Right atrium auricular region (tissue), 2 donors: ENCODE data around the gene IGF2BP3. TPM values are rescaled to one million over a fixed set of nuclear protein-coding genes. Genes with fewer than 3 reads are reported as not detected.

Experiments used
- DNase-seq: peaks from one replicate; pipeline ENCODE4 v3.0.0-alpha.2; 2019; ENCODE audit warnings: low spot score
- H3K27ac ChIP-seq, 2 donors: fragments of 200-600 bp; sonication (generic); 1 replicate in 1 of 2; 2 replicates in 1 of 2; pipeline ENCODE4 v1.5.1; 2016 to 2019
- H3K27me3 ChIP-seq, 2 donors: fragments of 200-600 bp; sonication (generic); one replicate each; pipeline versions ENCODE4 v1.5.1 to v1.6.0; 2017 to 2019
- H3K36me3 ChIP-seq: fragments of 200-600 bp; sonication (generic); one replicate; pipeline ENCODE4 v1.5.1; 2016
- H3K4me1 ChIP-seq, 2 donors: fragments of 200-600 bp; sonication (generic); one replicate each; pipeline versions ENCODE4 v1.5.1 to v1.6.0; 2017 to 2019
- H3K4me3 ChIP-seq, 2 donors: fragments of 200-600 bp; sonication (generic); 1 replicate in 1 of 2; 2 replicates in 1 of 2; pipeline ENCODE4 v1.5.1; 2017 to 2019; ENCODE audit warnings: mild to moderate bottlenecking in 1 of 2, moderate library complexity in 1 of 2
- H3K9me3 ChIP-seq, 2 donors: fragments of 200-600 bp; sonication (generic); one replicate each; pipeline ENCODE4 v1.5.1; 2019
- CTCF ChIP-seq, 2 donors: fragments of 200-600 bp; sonication (generic); IDR thresholded peaks; one replicate each; pipeline ENCODE4 v1.5.1; 2019; ENCODE audit warnings: antibody characterized with exemption in 2 of 2
- total RNA-seq, 2 donors: library from RNA; depleted of rRNA; stranded (reverse); fragments of >200 nt; gene quantifications; one replicate each; pipeline ENCODE4 v1.1.0, GENCODE V29; 2016

Gene IGF2BP3
- total RNA-seq, 2 donors from 2014 or later, result not detected

GRCh38 chr7:23385140-23385539, 85.2 kb downstream of the IGF2BP3 start:
- no peaks in the 10 kb centered on the region for H3K9me3 ChIP-seq
- no peaks in the 10 kb centered on the region for H3K27me3 ChIP-seq
- no peak overlapping the region for H3K4me3 ChIP-seq
- TF ChIP-seq CTCF (IDR thresholded peaks at IDR 0.05), result no peak
- H3K36me3 ChIP-seq, result no peaks in the 10 kb centered on the region
- no peaks in the 10 kb centered on the region for H3K4me1 ChIP-seq
- H3K27ac ChIP-seq, result no peak overlapping the region
- no peak for DNase-seq

GRCh38 chr7:23383225-23383624, 87.1 kb downstream of the IGF2BP3 start:
- no peaks in the 10 kb centered on the region for H3K9me3 ChIP-seq
- no peak overlapping the region for H3K27ac ChIP-seq
- no peaks in the 10 kb centered on the region for H3K27me3 ChIP-seq
- no peaks in the 10 kb centered on the region for H3K36me3 ChIP-seq
- no peaks in the 10 kb centered on the region for H3K4me1 ChIP-seq
- DNase-seq, result no peak
- no peak for TF ChIP-seq CTCF (IDR thresholded peaks at IDR 0.05)
- H3K4me3 ChIP-seq, result no peak overlapping the region

GRCh38 chr7:23380961-23381360, 89.3 kb downstream of the IGF2BP3 start:
- TF ChIP-seq CTCF (IDR thresholded peaks at IDR 0.05), result no peak
- Histone ChIP-seq H3K4me3 (no peak overlapping the region), H3K27ac (no peak overlapping the region), H3K36me3 (no peaks in the 10 kb centered on the region), H3K9me3 (no peaks in the 10 kb centered on the region), H3K4me1 (no peaks in the 10 kb centered on the region), H3K27me3 (no peaks in the 10 kb centered on the region)
- no peak for DNase-seq

- Histone ChIP-seq H3K4me1 (no peaks in the 10 kb centered on the region), H3K36me3 (no peaks in the 10 kb centered on the region), H3K27ac (no peak overlapping the region), H3K4me3 (no peak overlapping the region), H3K9me3 (no peaks in the 10 kb centered on the region), H3K27me3 (no peaks in the 10 kb centered on the region)
- DNase-seq, result no peak
- TF ChIP-seq CTCF (IDR thresholded peaks at IDR 0.05), result no peak
Observed at GRCh38 chr7:23380556-23380955, 89.7 kb downstream of the IGF2BP3 start.

GRCh38 chr7:23378996-23379395, 91.3 kb downstream of the IGF2BP3 start:
- TF ChIP-seq CTCF (IDR thresholded peaks at IDR 0.05), result no peak
- H3K4me1 ChIP-seq, result no peaks in the 10 kb centered on the region
- H3K36me3 ChIP-seq, result no peaks in the 10 kb centered on the region
- H3K27me3 ChIP-seq, result no peaks in the 10 kb centered on the region
- no peak overlapping the region for H3K27ac ChIP-seq
- no peak overlapping the region for H3K4me3 ChIP-seq
- no peak for DNase-seq
- H3K9me3 ChIP-seq, result no peaks in the 10 kb centered on the region

- no peak overlapping the region for H3K4me3 ChIP-seq
- DNase-seq, result no peak
- H3K27ac ChIP-seq, result no peak overlapping the region
- H3K27me3 ChIP-seq, result no peaks in the 10 kb centered on the region
- no peak for TF ChIP-seq CTCF (IDR thresholded peaks at IDR 0.05)
- H3K4me1 ChIP-seq, result no peaks in the 10 kb centered on the region
- H3K36me3 ChIP-seq, result no peaks in the 10 kb centered on the region
- H3K9me3 ChIP-seq, result no peaks in the 10 kb centered on the region
Observed at GRCh38 chr7:23377134-23377533, 93.2 kb downstream of the IGF2BP3 start.
